Esophagus squamous epithelium (tissue), 4 donors: Measurements from ENCODE around the gene DOCK3.

Experiments
- CTCF ChIP-seq, 6 experiments: fragments of 450-650 bp in 4 of 6; fragments of 200-600 bp in 2 of 6; sonication (generic) in 2 of 6; IDR thresholded peaks; one replicate each; pipeline ENCODE4 v1.5.1; 2016 to 2019; ENCODE audit warnings: antibody characterized with exemption in 6 of 6, mild to moderate bottlenecking in 4 of 6, moderate library complexity in 4 of 6
- POLR2A ChIP-seq, 4 donors: fragments of 450-650 bp; IDR thresholded peaks; one replicate each; pipeline ENCODE4 v1.6.1; 2017; ENCODE audit warnings: antibody characterized with exemption in 4 of 4, mild to moderate bottlenecking in 4 of 4, moderate library complexity in 3 of 4

GRCh38 chr3:50651920-50652529 is 22.7 kb upstream of the DOCK3 start:
- TF ChIP-seq CTCF (IDR thresholded peaks at IDR 0.05) (no peak), POLR2A (IDR thresholded peaks at IDR 0.05) (no peak)
